ENCODE measurements around the gene KLHL33.

KLHL33 gene

GRCh38 chr14:20412876-20413743 lies 22.9 kb downstream of the KLHL33 start, which contains the start of gene TEP1:
Gene TEP1, minus strand, starts transcription at chr14:20413501. Its CDS starts 5,062 bp downstream, at chr14:20408439.
- DNase-seq = peak; percentile 62

GRCh38 chr14:20412411-20412810 lies 23.6 kb downstream of the KLHL33 start:
- no peak for DNase-seq

GRCh38 chr14:20409226-20409625 lies 26.7 kb downstream of the KLHL33 start:
- DNase-seq = no peak

DNA sequence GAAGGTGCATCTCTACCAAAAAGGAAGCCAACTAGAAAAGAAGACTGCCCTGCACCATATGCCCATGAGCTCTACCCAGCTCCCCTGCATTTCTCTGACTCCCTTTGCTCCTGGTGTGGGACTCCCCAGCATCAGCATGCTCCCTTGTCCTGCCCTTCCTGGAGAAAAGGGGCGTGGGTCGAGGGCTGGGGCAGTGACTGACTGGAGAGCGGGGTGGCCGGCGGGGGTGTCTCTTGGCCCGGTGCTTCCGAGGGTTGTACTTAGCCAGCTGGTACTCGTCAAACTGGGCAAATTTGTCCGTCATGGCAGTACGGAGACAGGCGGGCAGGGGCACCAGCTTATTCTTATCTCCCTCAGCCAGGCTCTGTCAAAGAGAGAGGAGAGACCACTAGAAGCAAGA lies 32.4 kb downstream of the KLHL33 start:
- DNase-seq = no peak

- DNase-seq = no peak
These were observed 34.9 kb downstream of the KLHL33 start for GRCh38 chr14:20400965-20401593.

GRCh38 chr14:20400589-20400964 lies 35.4 kb downstream of the KLHL33 start:
- no peak for DNase-seq

GRCh38 chr14:20397511-20397910 lies 38.5 kb downstream of the KLHL33 start:
- no peak for DNase-seq

- DNase-seq = no peak
These were observed 44.5 kb downstream of the KLHL33 start for GRCh38 chr14:20391505-20391904.

DNA sequence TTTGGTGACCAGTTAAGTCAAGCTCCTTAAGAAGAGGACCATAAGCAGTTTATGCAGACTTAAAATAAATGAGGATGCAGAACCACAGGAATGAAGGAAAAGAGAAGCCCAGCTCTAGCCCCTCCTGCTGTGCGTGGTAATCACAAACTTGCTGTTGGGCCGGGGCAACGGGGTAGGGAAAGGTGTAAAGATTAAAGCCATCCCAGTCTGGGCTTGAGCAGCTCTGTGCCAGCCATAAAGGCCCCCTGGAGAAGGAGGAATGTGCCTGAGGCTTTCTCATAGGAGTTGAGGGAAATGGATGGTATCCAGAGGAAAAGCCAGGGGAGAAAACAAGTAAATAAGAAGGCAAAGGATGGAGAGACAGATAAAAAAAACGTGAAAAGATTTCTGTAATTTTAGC lies 47.8 kb downstream of the KLHL33 start:
- DNase-seq = no peak

DNA sequence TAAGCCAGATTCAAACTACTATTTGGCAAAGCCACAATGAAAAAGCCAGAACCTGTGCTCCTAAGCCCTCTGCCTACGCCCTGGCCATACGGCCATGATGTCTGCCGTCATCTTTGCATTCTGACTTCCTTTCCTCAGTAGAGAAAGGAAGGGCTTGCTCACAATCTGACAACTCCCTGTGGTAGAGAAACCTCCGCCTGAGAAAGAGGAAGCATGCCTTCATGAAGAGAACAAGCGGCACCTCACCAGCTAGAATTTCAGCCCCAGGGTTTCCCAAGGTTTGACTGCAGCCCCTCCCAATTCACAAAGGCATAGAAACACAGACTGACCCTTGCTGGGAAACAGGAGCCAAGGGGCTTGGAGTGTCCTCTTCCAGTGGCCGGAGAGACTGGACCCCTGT lies 48.4 kb downstream of the KLHL33 start:
- DNase-seq = no peak

- no peak for DNase-seq
These were observed 49.6 kb downstream of the KLHL33 start for GRCh38 chr14:20386276-20386855.

DNA sequence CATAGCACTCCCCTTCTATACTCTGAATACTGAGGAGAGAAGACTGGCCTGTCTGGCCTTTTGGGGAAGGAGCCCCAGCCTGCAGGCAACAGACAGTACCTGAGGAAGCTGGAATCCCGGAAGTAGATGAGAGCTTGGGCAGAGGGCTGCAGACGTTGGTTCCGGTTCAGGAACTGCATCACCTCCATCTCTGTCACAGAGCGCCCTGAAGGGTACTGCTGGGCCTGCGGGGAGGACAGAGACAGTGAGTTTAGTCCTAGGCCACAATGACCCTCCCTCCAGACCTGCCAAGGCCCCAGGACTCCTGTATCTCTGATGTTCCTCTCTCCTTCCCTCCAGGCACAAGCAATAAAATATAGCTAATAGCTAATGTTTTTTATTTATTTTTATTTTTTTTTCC lies 51.1 kb downstream of the KLHL33 start:
- DNase-seq = no peak

DNA sequence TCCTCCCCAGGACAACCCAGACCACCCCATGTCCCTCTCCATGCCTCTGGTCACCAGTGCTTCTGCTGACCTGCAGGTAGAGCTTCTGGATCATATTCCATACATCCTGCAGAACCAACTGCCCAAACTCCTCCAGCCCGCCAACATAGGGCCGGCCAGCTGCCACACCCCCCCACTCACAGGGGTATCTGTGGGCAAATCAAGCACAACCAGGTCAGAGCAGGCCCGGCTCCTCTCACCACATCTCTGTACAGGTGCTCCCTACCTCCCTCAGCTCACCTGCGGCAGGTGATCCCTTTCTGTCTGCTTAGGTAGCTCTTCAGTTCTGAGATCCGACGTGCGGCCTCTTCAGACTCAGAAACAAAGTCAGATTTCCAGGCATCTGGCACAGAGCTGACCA lies 51.6 kb downstream of the KLHL33 start:
- no peak for DNase-seq

GRCh38 chr14:20383636-20384035 lies 52.3 kb downstream of the KLHL33 start:
- no peak for DNase-seq

- no peak for DNase-seq
These were observed 52.9 kb downstream of the KLHL33 start for GRCh38 chr14:20383032-20383431.

- DNase-seq = no peak
These were observed 53.4 kb downstream of the KLHL33 start for GRCh38 chr14:20382526-20382925.

DNA sequence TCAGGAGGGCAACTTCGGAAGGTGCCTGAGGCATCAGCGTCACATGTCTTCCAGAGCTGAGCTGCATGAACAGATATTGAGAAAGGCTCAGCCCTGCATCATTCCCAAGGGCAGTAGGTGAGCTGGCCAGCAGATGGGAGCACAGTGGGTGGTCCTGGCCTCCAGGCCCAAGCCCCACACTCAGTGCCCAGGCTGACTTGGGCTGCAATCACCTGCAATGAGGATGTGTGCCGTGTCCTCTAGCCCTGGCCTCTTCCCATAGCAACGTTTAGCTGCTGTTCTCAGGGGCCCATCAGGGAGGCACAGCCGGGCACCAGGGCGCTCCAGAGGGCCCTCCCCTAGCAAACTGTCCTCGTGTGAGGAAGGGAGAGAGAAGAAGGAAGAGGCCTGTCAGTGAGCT lies 54.6 kb downstream of the KLHL33 start:
- no peak for DNase-seq

DNA sequence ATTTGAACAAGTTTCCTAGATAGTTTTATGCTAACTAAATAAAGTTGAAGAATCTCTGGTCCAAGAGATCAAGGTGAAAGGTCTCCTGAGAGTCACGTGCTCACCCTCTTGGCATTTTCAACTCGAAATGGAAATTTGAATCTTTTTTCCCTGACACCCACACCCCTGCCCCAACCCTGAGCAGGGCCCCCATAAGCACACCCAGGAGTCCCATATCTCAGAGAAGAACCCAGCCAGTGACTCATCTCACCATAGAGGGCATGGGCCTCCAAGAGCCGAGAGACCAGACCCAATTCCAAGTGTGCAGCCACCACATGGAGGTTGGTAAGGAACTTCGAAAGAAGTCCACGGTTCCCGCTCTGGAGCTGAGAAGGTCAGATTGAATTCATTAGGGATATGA lies 55.3 kb downstream of the KLHL33 start:
- no peak for DNase-seq

DNA sequence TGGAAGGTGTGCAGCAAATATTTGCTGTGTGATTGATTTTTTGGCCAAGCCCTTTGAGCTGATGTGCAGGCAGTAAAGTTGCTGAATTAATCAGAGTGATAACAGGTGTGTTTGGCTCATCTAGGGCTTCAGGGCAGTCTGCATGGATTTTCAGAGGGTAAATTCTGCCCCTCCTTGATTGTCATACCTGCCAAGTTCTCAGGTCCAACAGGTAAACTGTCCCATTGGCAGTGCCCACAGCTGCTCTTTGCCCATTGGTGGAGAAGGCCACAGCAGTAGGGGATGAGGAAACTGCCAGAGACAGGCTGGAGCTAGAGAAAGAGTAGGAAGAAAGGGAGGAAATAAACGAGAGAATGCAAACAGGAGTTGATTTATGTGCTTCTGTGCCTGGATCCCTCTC lies 56.2 kb downstream of the KLHL33 start:
- no peak for DNase-seq

- DNase-seq = no peak
These were observed 58.8 kb downstream of the KLHL33 start for GRCh38 chr14:20377171-20377570.

- DNase-seq = no peak
These were observed 59.8 kb downstream of the KLHL33 start for GRCh38 chr14:20376071-20376588.
